ENCODE measurements around the gene MAGEB4. TPM values are rescaled to one million over a fixed set of nuclear protein-coding genes. Genes with fewer than 3 reads are reported as not detected.

Gene MAGEB4
- total RNA-seq, 1 donor from 2014 or later: not detected

- DNase-seq (ENCODE audit: extremely low read depth, low read depth, low spot score): no peak
Measured at GRCh38 chrX:30282527-30282926, 40.7 kb downstream of the MAGEB4 start.

- DNase-seq (ENCODE audit: extremely low read depth, low read depth, low spot score): peak; percentile 75
Measured at GRCh38 chrX:30283456-30284200, 41.8 kb downstream of the MAGEB4 start.

Other genes starting within 250 kb of the MAGEB4 start
- not detected in 2 replicates for gene MAGEB2, start 26.4 kb upstream of the MAGEB4 start, total RNA-seq
- not detected in 2 replicates for gene MAGEB3, start 11.3 kb upstream of the MAGEB4 start, total RNA-seq
- not detected in 2 replicates for gene MAGEB1, start 5.1 kb downstream of the MAGEB4 start, total RNA-seq
- gene NR0B1, start 67.4 kb downstream of the MAGEB4 start, total RNA-seq: 0.23 TPM in 1 of 2 replicates, not detected in the other

Measured in glomerular endothelial cell (primary cell).